Kidney (tissue), 14 donors: ENCODE data around the gene SDSL. TPM values are rescaled to one million over a fixed set of nuclear protein-coding genes. Genes with fewer than 3 reads are reported as not detected.
A peak's percentile ranks its signal among the peaks of the same experiment; 100 is the strongest.

Experiments used
- DNase-seq, 5 donors: peaks; one replicate each; pipeline ENCODE4 v3.0.0-alpha.2; 2013 to 2020
- FAIRE-seq: peaks from 2 replicates; lab custom pipeline; 2012; peaks lifted over from hg19 to GRCh38; lab: Jason Lieb, UNC
- H3K27ac ChIP-seq, 2 donors: one replicate each; pipeline ENCODE4 v1.7.0; 2013; ENCODE audit warnings: low read depth in 2 of 2, low read length in 2 of 2, inconsistent platforms in 1 of 2
- H3K27me3 ChIP-seq: one replicate; pipeline ENCODE4 v1.7.1; 2013; ENCODE audit warnings: low read length, inconsistent platforms; ENCODE audit not compliant: control insufficient read depth, insufficient read depth
- H3K36me3 ChIP-seq, 3 donors: one replicate each; pipeline versions ENCODE4 v1.7.0 to v1.7.1; 2013; ENCODE audit warnings: low read length in 3 of 3, control low read depth in 1 of 3, inconsistent platforms in 1 of 3; ENCODE audit not compliant: insufficient read depth in 3 of 3, control insufficient read depth in 2 of 3
- H3K4me1 ChIP-seq, 3 donors: one replicate each; pipeline versions ENCODE4 v1.7.0 to v1.7.1; 2013; ENCODE audit warnings: low read length in 3 of 3, inconsistent platforms in 1 of 3, low read depth in 1 of 3; ENCODE audit not compliant: control insufficient read depth in 2 of 3, insufficient read depth in 2 of 3
- H3K4me3 ChIP-seq, 3 donors: one replicate each; pipeline versions ENCODE4 v1.7.0 to v1.8.1; 2013; ENCODE audit warnings: low read length in 3 of 3, control low read depth in 1 of 3, inconsistent platforms in 1 of 3
- H3K9ac ChIP-seq, 3 donors: one replicate each; pipeline versions ENCODE4 v1.7.0 to v1.7.1; 2013; ENCODE audit warnings: low read length in 3 of 3, control low read depth in 1 of 3, inconsistent platforms in 1 of 3
- H3K9me3 ChIP-seq, 3 donors: one replicate each; pipeline versions ENCODE4 v1.7.0 to v1.7.1; 2013; ENCODE audit warnings: low read length in 3 of 3, control low read depth in 1 of 3, inconsistent platforms in 1 of 3; ENCODE audit not compliant: control insufficient read depth in 2 of 3, insufficient read depth in 1 of 3
- intact Hi-C: fragments of 100-400 bp; cut with DNase I; formaldehyde crosslinking; loops from one replicate; pipeline ENCODE4 v1.11.1; 2022
- polyA plus RNA-seq: library from polyadenylated mRNA; stranded (reverse); fragments of 350-450 nt; fragmentation: Illumina TruSeq; extraction: RNeasy Lipid Tissue Mini Kit (QIAGEN cat#74804); gene quantifications from one replicate; pipeline ENCODE4 v1.2.3, GENCODE V29; 2014; ENCODE audit warnings: low read depth, low replicate concordance; ENCODE audit not compliant: insufficient read depth
- total RNA-seq: library from RNA; stranded (reverse); fragmentation: NEBNext Ultra II Directional; extraction: Animal tissue kit (Norgen Biotek cat#: 25700); gene quantifications from one replicate; pipeline ENCODE4 v1.2.1, GENCODE V29; 2021
- TF ChIP-seq, protein P1 (sequence below): IDR thresholded peaks from 3 replicates; pipeline ENCODE4 v1.5.1; 2012; ENCODE audit warnings: mild to moderate bottlenecking, moderate library complexity, borderline replicate concordance; ENCODE audit not compliant: insufficient read depth; ENCODE audit errors: extremely low read depth
- donor health status: control.
- donor health status: control.
- donor health status: control.
- donor health status: control.
- donor health status: control.
- donor health status: DM: yes; HTN: yes; CAD: no.
- donor health status: Normal renal cell carcinoma (clear cell type).

The SDSL gene
- total and polyA plus RNA-seq, 2 donors from 2014 or later = 22.8 to 116 TPM

DNA sequence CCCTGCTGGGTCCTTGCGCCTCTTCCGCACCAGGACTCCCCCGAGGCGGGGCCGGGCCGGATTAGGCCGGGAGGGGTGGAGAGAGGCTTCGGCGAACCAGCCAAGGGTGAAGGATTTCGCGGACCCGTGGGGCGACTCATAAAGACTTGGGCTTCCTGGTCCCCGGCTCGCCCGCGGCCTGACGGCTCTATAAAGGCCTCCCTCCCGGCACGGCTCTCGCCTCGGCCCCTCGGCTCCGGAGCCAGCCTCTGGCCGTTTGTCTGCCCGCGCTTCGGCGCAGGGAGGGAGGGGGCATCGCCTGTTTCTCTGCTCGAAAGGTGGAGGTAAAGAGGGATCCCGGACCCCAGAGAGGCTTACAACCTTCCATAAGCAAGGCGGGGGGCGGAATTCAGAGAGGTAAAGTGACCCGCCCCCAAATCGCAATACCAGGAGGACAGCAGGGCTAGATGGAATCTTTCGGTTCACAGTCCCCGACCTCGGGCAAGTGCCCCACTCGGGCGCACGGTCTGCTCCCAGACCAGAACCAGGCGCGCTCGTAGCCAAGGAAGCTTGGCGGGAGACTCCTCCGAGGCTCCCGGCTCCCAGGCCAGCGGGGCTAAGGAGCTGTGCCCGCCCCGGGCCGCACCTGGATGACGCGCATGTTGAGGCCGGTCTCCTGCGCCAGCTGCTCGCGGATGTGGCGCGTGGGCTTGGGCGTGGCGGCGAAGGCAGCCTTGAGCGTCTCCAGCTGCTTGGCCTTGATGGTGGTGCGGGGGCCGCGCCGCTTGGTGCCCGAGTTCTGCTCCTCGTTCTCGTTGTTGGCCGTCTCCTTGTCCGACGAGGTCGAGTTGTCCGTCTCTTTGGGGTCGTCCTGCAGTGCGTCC is 45.6 kb downstream of the SDSL start:
- no peaks in the 10 kb centered on the region for H3K36me3 ChIP-seq
- intact Hi-C loops = loop anchor here (10.0 kb wide), 1 partner anchor 447 kb away; no protein-coding TSS in a partner anchor
- no peaks in the 10 kb centered on the region for H3K9me3 ChIP-seq
- peak in 1 of 5 donors; percentile 70 for DNase-seq
- H3K27me3 ChIP-seq = peaks cover 60% of the 10 kb centered on the region
- no peak for FAIRE-seq
- H3K27ac ChIP-seq = no peak overlapping the region
- H3K4me1 ChIP-seq = peaks cover 0 to 11% (median 0%) of the 10 kb centered on the region in 3 donors
- TF ChIP-seq, protein P1, sequence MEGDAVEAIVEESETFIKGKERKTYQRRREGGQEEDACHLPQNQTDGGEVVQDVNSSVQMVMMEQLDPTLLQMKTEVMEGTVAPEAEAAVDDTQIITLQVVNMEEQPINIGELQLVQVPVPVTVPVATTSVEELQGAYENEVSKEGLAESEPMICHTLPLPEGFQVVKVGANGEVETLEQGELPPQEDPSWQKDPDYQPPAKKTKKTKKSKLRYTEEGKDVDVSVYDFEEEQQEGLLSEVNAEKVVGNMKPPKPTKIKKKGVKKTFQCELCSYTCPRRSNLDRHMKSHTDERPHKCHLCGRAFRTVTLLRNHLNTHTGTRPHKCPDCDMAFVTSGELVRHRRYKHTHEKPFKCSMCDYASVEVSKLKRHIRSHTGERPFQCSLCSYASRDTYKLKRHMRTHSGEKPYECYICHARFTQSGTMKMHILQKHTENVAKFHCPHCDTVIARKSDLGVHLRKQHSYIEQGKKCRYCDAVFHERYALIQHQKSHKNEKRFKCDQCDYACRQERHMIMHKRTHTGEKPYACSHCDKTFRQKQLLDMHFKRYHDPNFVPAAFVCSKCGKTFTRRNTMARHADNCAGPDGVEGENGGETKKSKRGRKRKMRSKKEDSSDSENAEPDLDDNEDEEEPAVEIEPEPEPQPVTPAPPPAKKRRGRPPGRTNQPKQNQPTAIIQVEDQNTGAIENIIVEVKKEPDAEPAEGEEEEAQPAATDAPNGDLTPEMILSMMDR = no peak
- no peak overlapping the region for H3K9ac ChIP-seq
- no peak overlapping the region for H3K4me3 ChIP-seq

DNA sequence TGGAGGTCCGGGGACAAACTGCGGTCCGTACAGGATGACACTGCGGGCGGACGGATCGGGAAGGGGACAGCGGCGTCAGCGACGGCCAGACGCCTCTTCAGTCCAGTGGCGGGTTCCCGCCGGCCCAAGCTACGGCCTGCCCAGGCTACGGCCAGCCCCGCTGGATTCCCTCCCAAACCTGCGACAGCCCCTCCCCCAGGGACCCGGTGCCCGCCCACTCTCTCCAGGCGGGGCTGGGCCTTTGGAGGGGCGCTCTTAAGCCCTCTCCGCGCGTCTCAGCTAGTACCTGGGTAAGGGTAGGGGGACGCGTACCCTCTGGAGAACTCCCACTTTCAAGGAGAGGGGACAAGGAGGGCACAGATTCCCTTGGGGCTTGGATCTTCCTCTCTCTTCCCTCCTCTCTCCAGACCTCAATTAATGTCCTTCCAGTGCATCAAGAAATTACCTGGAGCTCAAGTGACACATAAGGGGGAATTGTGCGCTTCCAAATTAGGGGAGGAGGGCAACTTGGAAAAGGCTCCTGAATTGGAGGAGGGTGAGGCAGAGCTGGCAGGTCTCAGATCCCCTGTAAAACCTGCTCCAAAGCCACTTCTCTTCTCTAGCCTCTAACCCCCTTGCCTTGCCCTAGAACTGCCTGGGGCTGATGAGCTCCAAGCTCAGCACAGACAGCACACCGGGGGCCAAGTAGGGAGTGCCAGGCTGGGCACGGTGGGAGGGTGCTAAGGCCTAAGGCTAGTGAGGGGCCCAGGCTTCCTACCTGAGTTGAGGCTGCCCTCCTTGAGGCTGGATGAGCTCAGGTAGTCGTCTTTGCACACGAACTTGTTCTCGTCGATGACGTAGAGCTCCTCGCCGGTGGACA is 46.4 kb downstream of the SDSL start:
- H3K4me3 ChIP-seq = no peak overlapping the region
- FAIRE-seq = no peak

DNA sequence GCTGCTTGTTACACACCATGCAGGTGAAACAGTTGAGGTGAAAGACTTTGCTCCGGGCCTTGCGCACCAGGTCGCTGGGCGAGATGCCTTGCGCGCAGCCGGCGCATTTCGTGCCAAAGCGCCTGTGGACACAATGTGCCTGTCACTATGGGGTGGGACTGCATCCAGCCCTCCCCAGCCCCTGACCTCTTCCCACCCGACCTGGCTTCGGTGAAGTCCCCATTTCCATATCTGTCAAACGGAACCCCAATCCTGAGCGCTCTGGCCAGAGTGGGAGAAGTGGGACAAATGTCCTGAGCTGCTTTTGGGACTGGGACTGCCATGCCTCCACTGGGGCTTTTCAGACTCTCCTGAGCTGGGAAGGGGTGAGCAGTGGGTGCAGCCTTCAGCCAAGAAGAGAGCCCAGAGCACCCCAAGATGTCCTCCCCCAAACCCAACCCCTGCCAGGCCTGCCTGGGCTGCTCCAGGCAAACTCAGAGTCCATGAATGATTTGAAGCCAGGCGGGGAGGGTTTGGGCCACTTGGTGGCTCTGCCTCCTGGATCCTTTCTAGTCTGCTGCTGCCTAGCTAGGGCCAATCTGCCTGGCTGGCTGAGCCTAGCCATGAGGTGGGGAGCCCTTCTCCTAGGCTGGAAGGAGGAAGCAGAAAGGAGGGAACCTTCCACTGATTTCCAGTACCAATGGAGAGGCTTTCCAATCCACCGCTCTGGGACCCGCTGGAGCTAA is 47.2 kb downstream of the SDSL start:
- intact Hi-C loops = loop anchor here (10.0 kb wide), 1 partner anchor 445 kb away; no protein-coding TSS in a partner anchor
- H3K4me3 ChIP-seq = no peak overlapping the region
- DNase-seq (no peak), FAIRE-seq (no peak)
- TF ChIP-seq, protein P1 = no peak
- H3K9ac ChIP-seq = no peak overlapping the region
- no peak overlapping the region for H3K27ac ChIP-seq
- peaks cover 0 to 6% (median 0%) of the 10 kb centered on the region in 3 donors for H3K4me1 ChIP-seq
- no peaks in the 10 kb centered on the region for H3K9me3 ChIP-seq
- H3K27me3 ChIP-seq = peaks cover 71% of the 10 kb centered on the region
- no peaks in the 10 kb centered on the region for H3K36me3 ChIP-seq

More for the DNA sequence above, 46.4 kb downstream of the SDSL start:
- TF ChIP-seq, protein P1 = no peak
- Histone ChIP-seq H3K27me3 (peaks cover 68% of the 10 kb centered on the region), H3K36me3 (no peaks in the 10 kb centered on the region), H3K4me1 (peaks cover 0 to 11% (median 0%) of the 10 kb centered on the region in 3 donors), H3K9ac (no peak overlapping the region), H3K27ac (no peak overlapping the region), H3K9me3 (no peaks in the 10 kb centered on the region)
- intact Hi-C loops = loop anchor here (10.0 kb wide), 1 partner anchor 446 kb away; no protein-coding TSS in a partner anchor
- DNase-seq = no peak
